ENCODE data around the gene TMED3. TPM values are rescaled to one million over a fixed set of nuclear protein-coding genes. Genes with fewer than 3 reads are reported as not detected.

The TMED3 gene
- total RNA-seq, 4 donors from 2014 or later = 156 to 235 (median 190) TPM

- DNase-seq = no peak
- TF ChIP-seq CTCF (IDR thresholded peaks at IDR 0.05) (no peak), POLR2A (IDR thresholded peaks at IDR 0.05) (no peak)
- Histone ChIP-seq H3K27me3 (no peaks in the 10 kb centered on the region), H3K36me3 (no peaks in the 10 kb centered on the region), H3K4me1 (no peaks in the 10 kb centered on the region), H3K9me3 (no peaks in the 10 kb centered on the region), H3K4me3 (replicated peaks in 1 of 3) (no peak overlapping the region), H3K27ac (no peak overlapping the region)
- intact Hi-C loops (cut with DNase I) = no loop called here
- 65 to 73% methylated on average over 5 of the region's 5 CpGs for WGBS, 2 donors
These were observed 29.3 kb downstream of the TMED3 start for GRCh38 chr15:79340315-79340602.

- intact Hi-C loops (cut with DNase I) = no loop called here
- Histone ChIP-seq H3K4me1 (no peaks in the 10 kb centered on the region), H3K27me3 (no peaks in the 10 kb centered on the region), H3K4me3 (replicated peaks in 1 of 3) (no peak overlapping the region), H3K27ac (no peak overlapping the region), H3K9me3 (no peaks in the 10 kb centered on the region), H3K36me3 (no peaks in the 10 kb centered on the region)
- no peak for DNase-seq
- TF ChIP-seq POLR2A (IDR thresholded peaks at IDR 0.05) = no peak
- WGBS, 2 donors = 78 to 84% methylated on average over 9 of the region's 9 CpGs
These were observed 30.5 kb downstream of the TMED3 start for GRCh38 chr15:79341396-79341795.

- no peak for DNase-seq
These were observed 38.6 kb downstream of the TMED3 start for GRCh38 chr15:79349525-79349924.

GRCh38 chr15:79352206-79352605 lies 41.3 kb downstream of the TMED3 start:
- intact Hi-C loops (cut with DNase I) = no loop called here

More at GRCh38 chr15:79349525-79349924, 38.6 kb downstream of the TMED3 start:
- 88 to 90% methylated on average over 4 of the region's 4 CpGs for WGBS, 2 donors
- no peak overlapping the region for H3K27ac ChIP-seq
- intact Hi-C loops (cut with DNase I) = no loop called here
- no peaks in the 10 kb centered on the region for H3K36me3 ChIP-seq
- H3K9me3 ChIP-seq = no peaks in the 10 kb centered on the region
- TF ChIP-seq CTCF (IDR thresholded peaks at IDR 0.05) = no peak
- TF ChIP-seq POLR2A (IDR thresholded peaks at IDR 0.05) = no peak
- H3K4me1 ChIP-seq = peaks cover 0 to 5% of the 10 kb centered on the region in 2 donors
- H3K27me3 ChIP-seq = no peaks in the 10 kb centered on the region
- no peak overlapping the region for H3K4me3 ChIP-seq (replicated peaks in 1 of 3)

GRCh38 chr15:79357566-79357965 lies 46.7 kb downstream of the TMED3 start:
- Histone ChIP-seq H3K27me3 (no peaks in the 10 kb centered on the region), H3K4me3 (replicated peaks in 1 of 3) (no peak overlapping the region), H3K4me1 (peaks cover 0 to 15% of the 10 kb centered on the region in 2 donors), H3K36me3 (no peaks in the 10 kb centered on the region), H3K27ac (no peak overlapping the region), H3K9me3 (no peaks in the 10 kb centered on the region)
- DNase-seq = no peak
- WGBS, 2 donors = 89 to 97% methylated on average over 3 of the region's 3 CpGs
- intact Hi-C loops (cut with DNase I) = no loop called here
- TF ChIP-seq CTCF (IDR thresholded peaks at IDR 0.05) (no peak), POLR2A (IDR thresholded peaks at IDR 0.05) (no peak)

More at GRCh38 chr15:79352206-79352605, 41.3 kb downstream of the TMED3 start:
- DNase-seq = no peak
- Histone ChIP-seq H3K4me1 (peaks cover 0 to 15% of the 10 kb centered on the region in 2 donors), H3K27ac (no peak overlapping the region), H3K9me3 (no peaks in the 10 kb centered on the region), H3K27me3 (no peaks in the 10 kb centered on the region), H3K36me3 (no peaks in the 10 kb centered on the region), H3K4me3 (replicated peaks in 1 of 3) (no peak overlapping the region)
- WGBS, 2 donors = 94 to 96% methylated on average over 1 of the region's 1 CpG
- TF ChIP-seq POLR2A (IDR thresholded peaks at IDR 0.05) (no peak), CTCF (IDR thresholded peaks at IDR 0.05) (no peak)

- DNase-seq = no peak
- Histone ChIP-seq H3K4me1 (peaks cover 0 to 15% of the 10 kb centered on the region in 2 donors), H3K27ac (no peak overlapping the region), H3K27me3 (no peaks in the 10 kb centered on the region), H3K36me3 (no peaks in the 10 kb centered on the region), H3K4me3 (replicated peaks in 1 of 3) (no peak overlapping the region), H3K9me3 (no peaks in the 10 kb centered on the region)
- intact Hi-C loops (cut with DNase I) = no loop called here
- WGBS, 2 donors = 62 to 98% methylated on average over 3 of the region's 3 CpGs
- no peak for TF ChIP-seq POLR2A (IDR thresholded peaks at IDR 0.05)
- TF ChIP-seq CTCF (IDR thresholded peaks at IDR 0.05) = no peak
These were observed 47.2 kb downstream of the TMED3 start for GRCh38 chr15:79358069-79358468.

Measured in thyroid gland (tissue), 4 donors.